SK-N-SH (cell line): ENCODE results near the gene ZMPSTE24. TPM values are rescaled to one million over a fixed set of nuclear protein-coding genes. Genes with fewer than 3 reads are reported as not detected.

Experiments
- CTCF ChIA-PET: fragments of 300-600, 350-600 bp; formaldehyde crosslinking; extraction: SDS; loops from one replicate; lab custom pipeline; 2021; lab: Yijun Ruan, JAX
- POLR2A ChIA-PET: fragments of 350-600 bp; sonication (Branson Sonifier 250); formaldehyde crosslinking; extraction: SDS; loops from one replicate; lab custom pipeline; 2020; ENCODE audit warnings: antibody characterized with exemption, inconsistent platforms; lab: Yijun Ruan, JAX
- DNase-seq: peaks from one replicate; pipeline ENCODE4 v3.0.0; 2012
- H2AFZ ChIP-seq: fragments of 200-600 bp; sonication (generic); 2 replicates; pipeline ENCODE4 v1.8.1; 2016; ENCODE audit warnings: antibody characterized with exemption, mild to moderate bottlenecking, low read depth
- H3F3A ChIP-seq: fragments of 200-600 bp; sonication (generic); replicated peaks from 2 replicates; pipeline ENCODE3; 2016; ENCODE audit warnings: antibody characterized with exemption, mild to moderate bottlenecking; ENCODE audit not compliant: insufficient read depth
- H3K27ac ChIP-seq, 2 experiments: fragments of 200-500 bp in 1 of 2; fragments of 200-600 bp in 1 of 2; sonication (Bioruptor generic) in 1 of 2; sonication (generic), shearing (Covaris generic) in 1 of 2; 2 replicates each; pipeline versions ENCODE4 v1.5.1 to v1.6.1; 2014 to 2016; ENCODE audit warnings: low read depth in 2 of 2, inconsistent platforms in 1 of 2, low read length in 1 of 2, mild to moderate bottlenecking in 1 of 2, mixed read lengths in 1 of 2
- H3K27me3 ChIP-seq: fragments of 200-600 bp; sonication (generic), shearing (Covaris generic); 2 replicates; pipeline ENCODE4 v1.6.1; 2016; ENCODE audit warnings: mixed run types; ENCODE audit not compliant: insufficient read depth
- H3K36me3 ChIP-seq, 2 experiments: fragments of 200-500 bp in 1 of 2; fragments of 200-600 bp in 1 of 2; sonication (Bioruptor generic) in 1 of 2; sonication (generic) in 1 of 2; replicated peaks in 1 of 2; 2 replicates each; pipeline versions ENCODE3 to v1.5.1; 2014 to 2016; ENCODE audit warnings: low read length in 1 of 2, mild to moderate bottlenecking in 1 of 2; ENCODE audit not compliant: insufficient read depth in 2 of 2, control insufficient read depth in 1 of 2
- H3K4me1 ChIP-seq, 2 experiments: fragments of 200-500 bp in 1 of 2; fragments of 200-600 bp in 1 of 2; sonication (Bioruptor generic) in 1 of 2; sonication (generic), shearing (Covaris generic) in 1 of 2; 2 replicates each; pipeline versions ENCODE4 v1.5.1 to v1.6.1; 2014 to 2016; ENCODE audit warnings: low read depth in 1 of 2, low read length in 1 of 2, mixed run types in 1 of 2; ENCODE audit not compliant: insufficient read depth in 2 of 2, control insufficient read depth in 1 of 2
- H3K4me2 ChIP-seq: fragments of 200-600 bp; sonication (generic), shearing (Covaris generic); 2 replicates; pipeline ENCODE4 v1.6.1; 2017; ENCODE audit warnings: mixed run types
- H3K4me3 ChIP-seq, 2 experiments: fragments of 200-500 bp in 1 of 2; fragments of 200-600 bp in 1 of 2; sonication (Bioruptor generic) in 1 of 2; sonication (generic), shearing (Covaris generic) in 1 of 2; 2 replicates each; pipeline versions ENCODE4 v1.5.1 to v1.8.1; 2014 to 2016; ENCODE audit warnings: low read depth in 2 of 2, inconsistent platforms in 1 of 2, low read length in 1 of 2, mild to moderate bottlenecking in 1 of 2, mixed read lengths in 1 of 2, moderate library complexity in 1 of 2
- H3K79me2 ChIP-seq: fragments of 200-600 bp; sonication (generic); 2 replicates; pipeline ENCODE4 v1.8.1; 2017; ENCODE audit warnings: mild to moderate bottlenecking; ENCODE audit not compliant: insufficient read depth
- H3K9ac ChIP-seq: fragments of 200-600 bp; sonication (generic); 2 replicates; pipeline ENCODE4 v1.6.1; 2017; ENCODE audit warnings: mixed run types
- H3K9me2 ChIP-seq: fragments of 200-600 bp; sonication (generic); 2 replicates; pipeline ENCODE4 v1.6.1; 2017; ENCODE audit warnings: mixed run types
- H3K9me3 ChIP-seq: fragments of 200-600 bp; sonication (generic); 2 replicates; pipeline ENCODE4 v1.6.1; 2017; ENCODE audit warnings: mixed run types, mild to moderate bottlenecking, moderate library complexity
- H4K20me1 ChIP-seq: fragments of 200-600 bp; sonication (generic); 2 replicates; pipeline ENCODE4 v1.6.1; 2017; ENCODE audit warnings: mild to moderate bottlenecking, mixed run types; ENCODE audit not compliant: insufficient read depth
- CHD2 ChIP-seq: fragments of 150-350 bp; IDR thresholded peaks from 2 replicates; pipeline ENCODE4 v1.6.1; 2018; ENCODE audit warnings: low read length; ENCODE audit not compliant: partially characterized antibody
- ELF1 ChIP-seq: IDR thresholded peaks from 2 replicates; pipeline ENCODE4 v1.4.0; 2012
- EP300 ChIP-seq, 2 experiments: IDR thresholded peaks; 2 replicates each; pipeline versions ENCODE4 v1.4.0 to v1.6.1; 2012; ENCODE audit warnings: borderline replicate concordance in 1 of 2, low read depth in 1 of 2, low read length in 1 of 2
- NRF1 ChIP-seq: IDR thresholded peaks from 2 replicates; pipeline ENCODE4 v1.6.1; 2012; ENCODE audit warnings: low read depth, mild to moderate bottlenecking, low read length
- RXRA ChIP-seq: IDR thresholded peaks from 2 replicates; pipeline ENCODE4 v1.4.0; 2012; ENCODE audit warnings: low read depth, mild to moderate bottlenecking, borderline replicate concordance
- TAF1 ChIP-seq: IDR thresholded peaks from 2 replicates; pipeline ENCODE4 v1.6.1; 2012; ENCODE audit warnings: low read depth, mild to moderate bottlenecking, low read length, moderate library complexity, borderline replicate concordance
- WGBS: methylation state at CpG from one replicate; pipeline ENCODE4 v1.1.6; 2017; ENCODE audit warnings: low lambda C conversion rate; 5-methylcytosine and 5-hydroxymethylcytosine counted together
- polyA plus RNA-seq, 3 experiments: library from polyadenylated mRNA; depleted of rRNA; stranded (reverse); fragments of >200 nt; gene quantifications; 2 replicates each; pipeline ENCODE4 v1.2.3, GENCODE V29; 2012
- TF ChIP-seq, protein P1 (sequence below): IDR thresholded peaks from 2 replicates; pipeline ENCODE4 v1.4.0; 2012; ENCODE audit warnings: low read depth, borderline replicate concordance
- TF ChIP-seq, protein P2 (sequence below): IDR thresholded peaks from 2 replicates; pipeline ENCODE4 v1.6.1; 2012; ENCODE audit warnings: mild to moderate bottlenecking, low read depth, low read length, moderate library complexity
- TF ChIP-seq, protein P3 (sequence below): fragments of 150-350 bp; IDR thresholded peaks from 2 replicates; pipeline ENCODE4 v1.6.1; 2017; ENCODE audit warnings: antibody characterized with exemption, low read length, low read depth, borderline replicate concordance

Gene ZMPSTE24
- polyA plus RNA-seq, 1 of the 3 experiments (the other 2 are of a cell fraction): 13.7 TPM

DNA sequence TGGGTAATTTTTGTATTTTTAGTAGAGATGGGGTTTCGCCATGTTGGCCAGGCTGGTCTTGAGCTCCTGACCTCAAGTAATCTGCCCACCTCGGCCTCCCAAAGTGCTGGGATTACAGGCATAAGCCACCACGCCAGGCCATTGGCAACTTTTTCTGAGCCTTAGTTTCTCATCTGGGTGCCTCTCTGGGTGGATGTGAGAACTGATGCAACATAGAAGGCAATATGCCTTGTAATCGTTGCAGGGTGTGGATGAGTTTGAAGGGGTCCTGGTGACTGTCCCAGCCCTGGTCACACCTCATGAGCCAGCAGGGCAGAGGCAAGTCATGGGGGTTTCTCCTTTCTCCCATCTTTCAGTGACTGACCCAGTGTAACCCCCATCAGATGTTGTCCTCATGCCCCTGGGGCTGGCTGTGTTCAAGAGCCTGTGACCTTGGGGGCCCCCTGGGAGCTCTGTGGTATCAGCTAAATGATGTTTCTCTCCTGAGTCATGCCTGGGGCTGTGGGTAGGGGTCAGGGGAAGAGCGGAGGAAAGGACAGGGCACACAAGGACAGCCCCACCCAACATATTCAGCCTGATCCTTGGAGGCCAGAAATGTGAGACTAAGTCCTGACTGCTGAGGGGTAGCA lies 55.4 kb downstream of the ZMPSTE24 start (continued):
- TF ChIP-seq, protein P1, sequence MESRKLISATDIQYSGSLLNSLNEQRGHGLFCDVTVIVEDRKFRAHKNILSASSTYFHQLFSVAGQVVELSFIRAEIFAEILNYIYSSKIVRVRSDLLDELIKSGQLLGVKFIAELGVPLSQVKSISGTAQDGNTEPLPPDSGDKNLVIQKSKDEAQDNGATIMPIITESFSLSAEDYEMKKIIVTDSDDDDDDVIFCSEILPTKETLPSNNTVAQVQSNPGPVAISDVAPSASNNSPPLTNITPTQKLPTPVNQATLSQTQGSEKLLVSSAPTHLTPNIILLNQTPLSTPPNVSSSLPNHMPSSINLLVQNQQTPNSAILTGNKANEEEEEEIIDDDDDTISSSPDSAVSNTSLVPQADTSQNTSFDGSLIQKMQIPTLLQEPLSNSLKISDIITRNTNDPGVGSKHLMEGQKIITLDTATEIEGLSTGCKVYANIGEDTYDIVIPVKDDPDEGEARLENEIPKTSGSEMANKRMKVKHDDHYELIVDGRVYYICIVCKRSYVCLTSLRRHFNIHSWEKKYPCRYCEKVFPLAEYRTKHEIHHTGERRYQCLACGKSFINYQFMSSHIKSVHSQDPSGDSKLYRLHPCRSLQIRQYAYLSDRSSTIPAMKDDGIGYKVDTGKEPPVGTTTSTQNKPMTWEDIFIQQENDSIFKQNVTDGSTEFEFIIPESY: no peak
- TF ChIP-seq, protein P2, sequence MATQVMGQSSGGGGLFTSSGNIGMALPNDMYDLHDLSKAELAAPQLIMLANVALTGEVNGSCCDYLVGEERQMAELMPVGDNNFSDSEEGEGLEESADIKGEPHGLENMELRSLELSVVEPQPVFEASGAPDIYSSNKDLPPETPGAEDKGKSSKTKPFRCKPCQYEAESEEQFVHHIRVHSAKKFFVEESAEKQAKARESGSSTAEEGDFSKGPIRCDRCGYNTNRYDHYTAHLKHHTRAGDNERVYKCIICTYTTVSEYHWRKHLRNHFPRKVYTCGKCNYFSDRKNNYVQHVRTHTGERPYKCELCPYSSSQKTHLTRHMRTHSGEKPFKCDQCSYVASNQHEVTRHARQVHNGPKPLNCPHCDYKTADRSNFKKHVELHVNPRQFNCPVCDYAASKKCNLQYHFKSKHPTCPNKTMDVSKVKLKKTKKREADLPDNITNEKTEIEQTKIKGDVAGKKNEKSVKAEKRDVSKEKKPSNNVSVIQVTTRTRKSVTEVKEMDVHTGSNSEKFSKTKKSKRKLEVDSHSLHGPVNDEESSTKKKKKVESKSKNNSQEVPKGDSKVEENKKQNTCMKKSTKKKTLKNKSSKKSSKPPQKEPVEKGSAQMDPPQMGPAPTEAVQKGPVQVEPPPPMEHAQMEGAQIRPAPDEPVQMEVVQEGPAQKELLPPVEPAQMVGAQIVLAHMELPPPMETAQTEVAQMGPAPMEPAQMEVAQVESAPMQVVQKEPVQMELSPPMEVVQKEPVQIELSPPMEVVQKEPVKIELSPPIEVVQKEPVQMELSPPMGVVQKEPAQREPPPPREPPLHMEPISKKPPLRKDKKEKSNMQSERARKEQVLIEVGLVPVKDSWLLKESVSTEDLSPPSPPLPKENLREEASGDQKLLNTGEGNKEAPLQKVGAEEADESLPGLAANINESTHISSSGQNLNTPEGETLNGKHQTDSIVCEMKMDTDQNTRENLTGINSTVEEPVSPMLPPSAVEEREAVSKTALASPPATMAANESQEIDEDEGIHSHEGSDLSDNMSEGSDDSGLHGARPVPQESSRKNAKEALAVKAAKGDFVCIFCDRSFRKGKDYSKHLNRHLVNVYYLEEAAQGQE: no peak
- TF ChIP-seq, all 33 proteins: peak for 0

DNA sequence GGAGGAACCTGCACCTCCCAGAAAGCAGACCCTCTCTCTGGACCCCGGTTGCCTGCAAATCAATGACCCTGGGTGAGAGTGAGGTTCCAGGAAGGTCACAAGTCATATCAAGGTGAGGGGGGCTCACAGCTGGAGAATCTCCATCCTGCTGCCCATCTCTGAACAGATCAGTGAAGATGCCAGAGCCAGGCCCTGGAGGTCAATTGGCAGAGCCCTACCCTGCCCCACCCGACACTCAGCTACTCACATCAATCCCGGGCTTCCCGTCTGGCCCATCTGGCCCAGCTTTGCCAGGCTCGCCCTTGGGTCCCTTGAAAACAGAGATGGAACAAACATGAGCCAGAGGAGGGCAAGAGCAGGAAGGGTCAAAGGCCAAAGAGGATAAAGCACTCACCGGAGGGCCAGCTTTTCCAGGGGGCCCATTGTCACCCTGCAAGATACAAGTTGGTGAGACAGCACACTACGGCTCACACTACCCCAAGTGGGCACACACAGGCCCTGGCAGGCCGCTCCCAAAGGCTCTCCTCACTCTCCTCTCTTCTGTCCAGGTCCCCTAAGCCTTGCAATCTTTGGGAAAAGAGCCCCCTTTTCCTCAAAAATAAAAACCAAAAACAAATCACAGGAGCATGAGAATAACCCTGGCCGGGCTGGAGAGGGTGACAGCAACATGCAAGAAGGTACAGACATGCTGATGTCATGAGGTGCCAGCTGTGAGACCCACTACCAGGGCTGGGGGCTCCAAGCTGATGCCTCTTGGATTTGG lies 56.1 kb downstream of the ZMPSTE24 start:
- DNase-seq: no peak
- no peak overlapping the region for H2AFZ ChIP-seq
- H3F3A ChIP-seq: no peaks in the 10 kb centered on the region
- H3K4me2 ChIP-seq: no peak overlapping the region
- H3K9me3 ChIP-seq: no peaks in the 10 kb centered on the region
- H3K4me3 ChIP-seq: no peak overlapping the region
- TF ChIP-seq TAF1 (no peak), NRF1 (no peak), EP300 (IDR thresholded peaks at IDR 0.05; ENCODE audit: borderline replicate concordance in 1 of 2, low read depth in 1 of 2, low read length in 1 of 2) (no peak), ELF1 (no peak), RXRA (no peak), CHD2 (no peak)
- TF ChIP-seq, protein P3, sequence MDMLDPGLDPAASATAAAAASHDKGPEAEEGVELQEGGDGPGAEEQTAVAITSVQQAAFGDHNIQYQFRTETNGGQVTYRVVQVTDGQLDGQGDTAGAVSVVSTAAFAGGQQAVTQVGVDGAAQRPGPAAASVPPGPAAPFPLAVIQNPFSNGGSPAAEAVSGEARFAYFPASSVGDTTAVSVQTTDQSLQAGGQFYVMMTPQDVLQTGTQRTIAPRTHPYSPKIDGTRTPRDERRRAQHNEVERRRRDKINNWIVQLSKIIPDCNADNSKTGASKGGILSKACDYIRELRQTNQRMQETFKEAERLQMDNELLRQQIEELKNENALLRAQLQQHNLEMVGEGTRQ: no peak
- no peaks in the 10 kb centered on the region for H4K20me1 ChIP-seq
- no peak overlapping the region for H3K9ac ChIP-seq
- CTCF ChIA-PET: interaction anchor here (0.7 to 12.5 kb wide), 26 partner anchors 9 to 276 kb away, joined by 3 to 150 read pairs (median 4); partner anchors contain the start of gene TMCO2
- H3K4me1 ChIP-seq: peaks cover 0 to 6% of the 10 kb centered on the region in 2 experiments; a peak in 1 of 4 replicates
- H3K9me2 ChIP-seq: no peaks in the 10 kb centered on the region
- no peaks in the 10 kb centered on the region for H3K79me2 ChIP-seq
- no peak overlapping the region for H3K27ac ChIP-seq
- WGBS: 89% methylated on average over 6 of the region's 9 CpGs
- H3K36me3 ChIP-seq: no peaks in the 10 kb centered on the region
- no peaks in the 10 kb centered on the region; the same call in 1 of the 2 replicates for H3K27me3 ChIP-seq
- POLR2A ChIA-PET: interaction anchor here (1.1 kb wide), 1 partner anchor 136 kb away, joined by 3 read pairs; the partner anchor contains the start of gene ZFP69B
